Measurements from ENCODE around the gene ERC1.

ERC1 gene

GRCh38 chr12:1022032-1022970 is 31.3 kb downstream of the ERC1 start:
- H3K4me3 ChIP-seq (ENCODE audit: low read depth, low read length) = no peak overlapping the region
- no peak for TF ChIP-seq CTCF (IDR thresholded peaks at IDR 0.05; ENCODE audit: low read depth, low read length)

GRCh38 chr12:1030779-1031178 is 39.8 kb downstream of the ERC1 start:
- TF ChIP-seq CTCF (IDR thresholded peaks at IDR 0.05; ENCODE audit: low read depth, low read length) = no peak
- H3K4me3 ChIP-seq (ENCODE audit: low read depth, low read length) = no peak overlapping the region

GRCh38 chr12:1034243-1034642 is 43.2 kb downstream of the ERC1 start:
- TF ChIP-seq CTCF (IDR thresholded peaks at IDR 0.05; ENCODE audit: low read depth, low read length) = no peak
- no peak overlapping the region for H3K4me3 ChIP-seq (ENCODE audit: low read depth, low read length)

GRCh38 chr12:1034751-1035457 is 43.9 kb downstream of the ERC1 start:
- no peak overlapping the region for H3K4me3 ChIP-seq (ENCODE audit: low read depth, low read length)
- TF ChIP-seq CTCF (IDR thresholded peaks at IDR 0.05; ENCODE audit: low read depth, low read length) = no peak

GRCh38 chr12:1041478-1041877 is 50.5 kb downstream of the ERC1 start:
- TF ChIP-seq CTCF (IDR thresholded peaks at IDR 0.05; ENCODE audit: low read depth, low read length) = no peak

GRCh38 chr12:1044199-1044598 is 53.2 kb downstream of the ERC1 start:
- TF ChIP-seq CTCF (IDR thresholded peaks at IDR 0.05; ENCODE audit: low read depth, low read length) = no peak
- H3K4me3 ChIP-seq (ENCODE audit: low read depth, low read length) = no peak overlapping the region

More at GRCh38 chr12:1041478-1041877, 50.5 kb downstream of the ERC1 start:
- no peak overlapping the region for H3K4me3 ChIP-seq (ENCODE audit: low read depth, low read length)

GRCh38 chr12:1044696-1045095 is 53.7 kb downstream of the ERC1 start:
- H3K4me3 ChIP-seq (ENCODE audit: low read depth, low read length) = no peak overlapping the region
- TF ChIP-seq CTCF (IDR thresholded peaks at IDR 0.05; ENCODE audit: low read depth, low read length) = no peak
